ENCODE results near the gene CHIA.

The CHIA gene

GRCh38 chr1:111290630-111291029 is at the start of gene CHIA:
TSS of gene CHIA (plus strand) at chr1:111290851. CDS start at chr1:111310468, 19,617 bp downstream.
- DNase-seq = no peak

GRCh38 chr1:111241797-111242196 is 48.9 kb upstream of the CHIA start:
- DNase-seq = no peak

- no peak for DNase-seq
These were observed 47.7 kb upstream of the CHIA start for GRCh38 chr1:111242805-111243523.

DNA sequence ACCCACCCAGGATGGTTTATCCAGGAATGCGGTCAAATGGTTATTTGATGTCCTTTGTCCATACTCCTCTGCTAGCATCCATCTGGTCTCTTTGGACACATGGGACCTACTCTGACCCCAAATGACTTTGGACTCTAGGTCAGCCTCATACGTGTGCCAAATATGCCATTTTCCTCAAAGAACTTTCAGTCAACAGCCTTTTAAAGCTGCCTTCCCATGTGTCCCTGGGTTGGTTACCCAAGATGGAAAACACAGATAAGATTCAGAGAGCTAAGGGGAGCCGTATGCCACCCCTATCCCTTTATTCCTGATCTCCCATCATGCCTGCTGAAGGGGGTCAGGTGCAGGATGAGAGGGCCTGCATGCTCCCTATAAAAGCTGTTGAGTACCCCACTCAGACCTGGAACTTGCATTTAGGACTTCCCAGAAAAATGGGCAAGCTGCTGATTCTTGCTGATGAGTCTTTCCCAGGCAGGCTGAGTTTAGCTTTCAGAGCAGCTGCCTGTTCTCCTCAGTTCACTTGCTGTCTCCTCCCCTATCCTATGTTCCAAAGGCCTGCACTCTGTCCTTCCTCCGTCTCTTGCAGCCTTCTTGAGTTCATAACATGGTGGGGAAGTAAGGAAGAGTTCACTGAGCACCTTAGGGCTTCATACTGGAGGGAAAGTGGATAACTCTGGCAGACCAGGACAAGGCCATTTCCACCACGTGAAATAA is 43.4 kb upstream of the CHIA start:
- DNase-seq = no peak

GRCh38 chr1:111249960-111250359 is 40.7 kb upstream of the CHIA start:
- DNase-seq = no peak

GRCh38 chr1:111251570-111251969 is 39.1 kb upstream of the CHIA start:
- no peak for DNase-seq

- DNase-seq = no peak
These were observed 37.9 kb upstream of the CHIA start for GRCh38 chr1:111252786-111253185.

DNA sequence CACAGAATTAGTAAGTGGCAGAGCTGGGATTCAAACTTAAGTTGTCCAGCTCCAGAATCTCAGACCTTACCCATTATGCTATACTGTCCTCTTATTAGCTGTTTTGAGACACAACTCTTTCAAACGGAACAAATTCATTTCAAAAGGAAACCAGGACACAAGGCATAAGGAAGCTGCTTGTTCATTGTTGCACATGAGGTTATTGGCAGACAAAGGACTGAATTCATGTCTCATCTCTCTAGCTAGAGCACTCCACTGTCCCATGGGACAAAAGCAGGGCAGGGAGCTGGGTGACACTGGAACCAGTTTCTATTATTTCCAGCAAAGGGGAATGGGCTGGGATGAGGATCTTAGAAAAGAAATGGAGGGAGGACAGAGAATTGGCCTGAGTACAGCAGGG is 36.8 kb upstream of the CHIA start:
- DNase-seq = no peak

DNA sequence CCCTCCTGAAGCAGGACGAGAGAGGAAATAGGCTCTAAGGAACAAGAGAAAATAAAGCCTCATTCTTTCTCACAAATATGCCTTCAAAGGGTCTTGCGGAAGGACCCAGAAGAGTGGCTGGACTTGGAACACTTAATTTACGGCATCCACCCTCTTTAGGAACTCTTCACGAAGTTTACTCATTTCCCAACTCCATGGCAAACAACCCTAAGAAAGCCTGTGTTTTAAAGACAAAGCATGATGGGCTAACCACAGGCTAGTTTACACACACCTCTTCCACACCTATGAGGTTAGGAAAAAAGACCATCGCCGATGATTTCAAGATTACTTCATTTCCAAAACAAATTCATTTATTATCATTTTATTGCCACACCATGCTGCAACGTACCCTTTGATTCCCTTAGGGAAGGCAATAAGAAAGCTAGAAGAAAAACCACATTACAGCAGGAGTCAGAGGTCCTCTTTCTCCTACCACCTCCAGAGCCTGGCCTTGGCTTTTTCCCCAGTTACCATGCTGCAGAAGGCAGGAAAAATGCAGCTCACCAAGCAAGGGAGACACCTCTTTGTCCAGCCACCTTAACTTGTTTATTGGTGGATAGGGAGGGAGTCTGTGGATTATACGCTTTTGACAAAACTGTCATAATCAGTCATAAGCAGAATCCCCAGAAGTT is 33.5 kb upstream of the CHIA start:
- no peak for DNase-seq

DNA sequence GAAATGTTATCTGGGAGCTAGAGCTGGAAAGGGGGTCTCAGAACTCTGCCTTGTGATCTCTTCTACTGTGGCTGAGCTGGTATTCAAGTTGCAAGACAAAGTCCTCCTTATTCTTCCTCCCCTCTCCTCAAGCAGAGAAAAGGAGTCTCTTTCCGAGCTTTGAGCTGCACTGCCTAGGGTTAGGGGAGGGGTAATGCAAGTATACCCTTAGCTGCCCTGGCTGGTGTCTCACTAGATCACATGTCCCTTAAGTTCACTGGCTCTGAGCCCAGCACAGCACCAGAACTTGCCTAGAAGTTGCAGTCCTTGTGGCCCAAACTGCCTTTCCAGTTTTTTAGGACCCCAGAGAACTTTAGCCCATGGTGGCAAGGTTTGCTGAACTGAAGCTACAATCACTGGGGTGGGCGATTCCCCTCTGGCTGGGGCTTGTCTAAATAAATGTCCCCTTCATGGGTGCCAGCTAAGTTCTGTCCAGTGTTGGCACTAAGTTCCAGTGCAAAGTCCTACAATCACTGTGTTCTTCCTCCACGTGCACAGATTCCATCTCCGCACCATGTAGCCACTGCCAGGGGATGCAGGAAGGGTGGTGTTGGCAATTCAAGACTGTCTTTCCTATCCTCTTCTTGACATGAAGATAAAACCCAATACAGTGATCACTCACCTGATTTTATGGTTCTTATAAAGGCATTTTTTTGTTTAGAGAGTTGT is 22.7 kb upstream of the CHIA start:
- no peak for DNase-seq

GRCh38 chr1:111269825-111270406 is 20.7 kb upstream of the CHIA start:
- DNase-seq = no peak

- DNase-seq = no peak
These were observed 19.7 kb upstream of the CHIA start for GRCh38 chr1:111270771-111271463.

DNA sequence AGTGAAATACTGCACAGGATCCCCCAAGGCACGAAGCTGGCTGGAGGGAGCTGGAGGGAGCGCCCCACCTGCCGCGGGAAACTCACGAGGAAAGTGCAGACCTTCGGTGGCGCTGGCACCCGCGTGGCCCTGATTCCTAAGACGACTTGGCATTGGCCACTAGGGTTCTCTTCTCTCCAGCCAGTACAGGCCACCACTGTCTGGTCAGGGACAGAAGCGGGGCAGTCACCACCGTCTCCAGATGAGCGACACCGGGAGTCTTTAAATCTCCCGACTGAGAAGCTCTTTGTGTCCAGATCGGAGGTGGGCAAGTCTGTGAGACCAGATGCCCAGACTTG is 19.2 kb upstream of the CHIA start:
- DNase-seq = no peak

GRCh38 chr1:111272081-111272480 is 18.6 kb upstream of the CHIA start:
- no peak for DNase-seq

- DNase-seq = no peak
These were observed 16.0 kb upstream of the CHIA start for GRCh38 chr1:111274653-111275052.

DNA sequence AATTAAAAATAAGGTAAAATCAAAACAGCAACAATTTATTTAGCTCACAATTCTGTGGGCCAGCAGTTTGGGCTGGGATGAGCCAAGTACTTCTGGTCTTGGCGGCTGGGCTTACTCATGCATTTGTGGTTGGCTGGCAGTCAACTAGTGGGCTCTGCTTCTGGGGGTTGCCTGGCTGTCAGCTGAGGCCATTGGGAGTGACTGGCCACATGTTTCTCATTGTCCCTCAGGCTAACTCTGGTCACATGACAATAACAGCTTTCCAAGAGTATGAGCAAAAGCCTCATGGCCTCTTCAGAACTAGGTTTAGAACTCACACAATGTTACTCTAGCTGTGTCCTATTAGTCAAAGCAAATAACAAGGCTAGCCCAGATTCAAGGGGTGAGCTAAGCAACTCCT is 15.6 kb upstream of the CHIA start:
- no peak for DNase-seq

DNA sequence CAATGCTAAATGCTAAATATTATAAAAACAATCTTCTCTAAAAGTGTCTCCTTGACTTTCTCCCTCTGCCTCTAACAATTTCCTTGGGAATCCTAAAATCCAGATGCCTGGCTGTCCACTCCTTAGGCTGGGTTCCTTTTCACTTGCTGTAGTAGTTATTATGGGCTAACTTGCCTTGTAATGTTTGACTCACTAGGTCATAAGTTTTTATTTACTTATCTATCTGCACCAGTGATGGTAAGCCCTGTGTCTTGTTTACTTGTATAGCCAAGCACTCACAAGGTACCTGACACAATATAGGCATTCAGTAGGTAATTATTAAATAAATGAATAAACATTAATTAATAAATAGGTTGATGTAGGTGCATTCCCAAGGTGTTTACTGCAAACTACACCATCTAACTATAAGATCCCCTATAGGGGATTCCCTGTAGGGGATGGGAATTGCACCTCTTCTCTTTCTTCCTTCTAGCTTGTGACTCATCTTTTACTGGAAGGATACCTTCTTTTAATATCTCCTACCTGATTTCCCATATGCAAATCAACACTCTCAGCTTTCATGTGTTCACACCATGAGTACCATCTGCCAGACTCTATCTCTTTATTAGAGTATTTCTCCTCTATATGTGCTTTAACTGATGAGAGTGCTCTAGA is 14.7 kb upstream of the CHIA start:
- no peak for DNase-seq

GRCh38 chr1:111279144-111279543 is 11.5 kb upstream of the CHIA start:
- DNase-seq = no peak

DNA sequence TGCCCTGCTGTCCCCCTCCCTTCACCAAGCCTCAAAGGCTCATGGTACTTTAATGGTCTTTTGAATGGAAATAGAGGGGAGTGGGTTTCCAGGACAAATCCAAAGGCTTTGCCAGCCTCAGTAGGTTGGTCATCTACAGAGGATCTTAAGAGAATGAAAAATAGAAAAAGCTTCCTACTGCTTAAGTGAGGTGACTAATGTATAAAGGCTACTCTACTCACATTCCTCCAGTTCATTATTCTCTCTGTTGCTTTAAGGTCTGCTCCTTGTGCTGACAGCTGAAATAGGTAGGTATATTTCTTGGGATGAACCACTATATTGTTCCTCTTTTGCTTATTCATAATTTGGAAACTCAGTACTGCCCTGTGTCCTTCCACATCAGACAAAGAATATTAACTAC is 10.4 kb upstream of the CHIA start:
- no peak for DNase-seq

DNA sequence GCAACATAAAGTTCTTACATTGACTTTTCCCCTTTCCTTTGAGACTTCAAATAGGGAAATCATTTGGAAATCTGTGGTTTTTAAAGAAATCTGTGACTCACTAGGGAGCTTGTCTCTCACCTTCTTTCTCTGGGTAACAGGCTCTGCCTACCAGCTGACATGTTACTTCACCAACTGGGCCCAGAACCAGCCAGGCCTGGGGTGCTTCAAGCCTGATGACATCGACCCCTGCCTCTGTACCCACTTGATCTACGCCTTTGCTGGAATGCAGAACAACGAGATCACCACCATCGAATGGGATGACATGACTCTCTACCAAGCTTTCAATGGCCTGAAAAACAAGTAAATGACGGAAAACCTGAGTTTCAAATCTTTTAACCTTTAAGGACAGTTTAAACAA is 9.2 kb upstream of the CHIA start:
- no peak for DNase-seq

DNA sequence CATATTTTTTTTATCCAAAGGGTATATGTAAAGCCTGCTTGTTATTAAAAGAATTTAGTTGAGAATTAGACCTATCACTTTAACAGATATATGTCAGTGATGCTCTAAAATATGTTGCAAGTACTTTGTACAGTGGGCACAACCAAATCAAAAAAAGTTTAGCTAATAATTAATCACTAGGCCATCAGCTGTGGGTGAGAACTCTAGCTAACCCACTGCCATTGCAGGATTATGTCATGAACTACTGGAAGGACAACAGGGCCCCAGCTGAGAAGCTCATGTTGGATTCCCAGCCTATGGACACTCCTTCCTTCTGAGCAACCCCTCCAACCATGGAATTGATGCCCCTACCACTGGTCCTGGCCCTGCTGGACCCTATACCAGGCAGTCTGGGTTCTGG is 6.8 kb upstream of the CHIA start:
- DNase-seq = no peak

DNA sequence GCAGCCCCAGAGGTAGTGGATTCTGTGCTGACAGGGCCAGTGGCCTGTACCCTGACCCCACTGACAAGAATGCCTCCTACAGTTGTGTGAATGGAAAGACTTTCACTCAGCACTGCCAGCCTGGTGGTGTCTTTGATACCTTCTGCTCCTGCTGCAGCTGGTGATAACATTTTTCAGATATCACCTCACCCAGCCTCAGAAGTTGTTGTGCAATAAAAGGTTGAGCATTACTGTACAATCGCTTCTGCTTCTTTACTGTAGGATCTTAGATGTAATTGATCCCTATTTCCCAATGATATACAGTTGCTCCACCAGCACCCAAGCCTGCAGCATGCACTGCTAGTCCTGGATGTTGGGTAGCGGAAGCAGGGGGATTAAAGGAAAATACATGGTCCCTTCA is 4.8 kb upstream of the CHIA start:
- no peak for DNase-seq

Data from hematopoietic multipotent progenitor cell treated with erythropoietin and hydrocortisone succinate and interleukin-3 and kit ligand, for 4 days (in vitro differentiated cells).